KOPT-K1 (cell line): Measurements from ENCODE around the gene TDRD9.
"Not testable (repeated sequence)": the region's sequence is repeated elsewhere in the genome, so short reads cannot be mapped to it uniquely, and the experiment has no call there.

Experiments
- H3K27ac ChIP-seq: fragments of 200-600 bp; sonication (generic); 2 replicates; pipeline ENCODE4 v1.5.1; 2016; ENCODE audit warnings: antibody characterized with exemption, mild to moderate bottlenecking, low read depth, low read length; ENCODE audit not compliant: poor library complexity, severe bottlenecking
- H3K36me3 ChIP-seq: fragments of 200-600 bp; sonication (generic); 2 replicates; pipeline ENCODE4 v1.5.1; 2017; ENCODE audit warnings: antibody characterized with exemption, mild to moderate bottlenecking, low read length, moderate library complexity; ENCODE audit not compliant: insufficient read depth
- H3K9me3 ChIP-seq: fragments of 200-600 bp; sonication (generic); 2 replicates; pipeline ENCODE4 v1.5.1; 2017; ENCODE audit warnings: antibody characterized with exemption, low read length, mild to moderate bottlenecking; ENCODE audit not compliant: insufficient read depth, poor library complexity, severe bottlenecking

TDRD9 gene

GRCh38 chr14:103905842-103906456 lies 22.3 kb upstream of the TDRD9 start:
- no peak overlapping the region for H3K27ac ChIP-seq
- peaks cover under 1% of the 10 kb centered on the region; the same call in 1 of the 2 replicates for H3K36me3 ChIP-seq
- no peaks in the 10 kb centered on the region for H3K9me3 ChIP-seq

DNA sequence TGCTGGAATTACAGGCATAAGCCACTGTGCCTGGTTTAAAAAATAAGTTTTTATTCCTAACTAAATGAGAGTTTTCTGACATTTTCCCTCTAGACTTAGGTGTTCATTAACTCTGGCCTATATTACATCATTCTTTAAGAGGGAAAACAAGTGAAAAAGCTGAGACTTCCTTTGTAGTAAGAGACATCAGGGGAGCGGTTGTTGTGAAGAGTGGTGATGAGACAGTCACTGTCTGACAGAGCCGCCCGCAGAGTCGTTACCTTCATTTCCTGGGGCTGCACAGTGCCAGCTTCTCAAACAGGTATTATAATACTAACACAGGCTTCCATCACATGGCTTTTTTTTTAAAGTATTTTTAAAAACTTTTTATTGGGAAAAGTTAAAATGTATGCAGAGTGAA lies 19.7 kb upstream of the TDRD9 start:
- no peak overlapping the region for H3K27ac ChIP-seq

DNA sequence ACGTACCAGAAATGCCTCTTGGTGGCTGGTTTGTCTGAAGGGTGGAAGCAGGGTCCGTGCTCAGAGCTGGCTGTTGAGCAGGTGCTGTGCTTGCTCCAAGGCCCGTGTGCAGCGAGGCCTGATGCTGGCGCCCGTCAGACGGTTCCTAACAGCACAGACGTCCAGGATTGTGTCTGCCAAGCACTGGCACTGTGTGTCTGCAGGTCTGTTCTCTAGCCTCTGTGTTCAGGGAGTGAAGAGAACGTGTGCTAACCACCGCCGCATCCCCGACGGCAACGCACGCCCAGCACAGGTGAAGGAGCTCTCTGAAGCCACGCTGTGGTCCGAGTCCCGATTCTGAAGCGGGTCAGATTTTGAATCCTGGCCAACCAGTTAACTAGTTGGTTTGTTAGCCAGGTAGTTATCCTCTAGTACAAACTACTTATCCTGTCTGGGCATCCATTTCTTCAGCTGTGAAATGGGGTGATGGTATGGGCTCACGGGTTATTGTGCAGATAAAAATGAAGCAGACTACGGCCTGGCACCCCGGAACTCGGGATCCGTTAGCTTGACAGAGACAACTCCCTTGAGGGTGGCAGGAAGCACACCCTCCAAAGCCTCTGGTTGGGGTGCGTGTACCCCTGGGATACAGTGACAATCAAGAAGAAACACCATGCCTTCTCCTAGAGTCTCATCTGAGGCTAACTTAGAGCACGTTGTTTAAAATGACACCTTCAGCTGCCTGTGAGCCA lies 18.6 kb upstream of the TDRD9 start:
- Histone ChIP-seq H3K9me3 (no peaks in the 10 kb centered on the region), H3K36me3 (peaks cover 38% of the 10 kb centered on the region), H3K27ac (no peak overlapping the region)

More for the DNA sequence above, 19.7 kb upstream of the TDRD9 start:
- Histone ChIP-seq H3K9me3 (no peaks in the 10 kb centered on the region), H3K36me3 (peaks cover 27% of the 10 kb centered on the region)

DNA sequence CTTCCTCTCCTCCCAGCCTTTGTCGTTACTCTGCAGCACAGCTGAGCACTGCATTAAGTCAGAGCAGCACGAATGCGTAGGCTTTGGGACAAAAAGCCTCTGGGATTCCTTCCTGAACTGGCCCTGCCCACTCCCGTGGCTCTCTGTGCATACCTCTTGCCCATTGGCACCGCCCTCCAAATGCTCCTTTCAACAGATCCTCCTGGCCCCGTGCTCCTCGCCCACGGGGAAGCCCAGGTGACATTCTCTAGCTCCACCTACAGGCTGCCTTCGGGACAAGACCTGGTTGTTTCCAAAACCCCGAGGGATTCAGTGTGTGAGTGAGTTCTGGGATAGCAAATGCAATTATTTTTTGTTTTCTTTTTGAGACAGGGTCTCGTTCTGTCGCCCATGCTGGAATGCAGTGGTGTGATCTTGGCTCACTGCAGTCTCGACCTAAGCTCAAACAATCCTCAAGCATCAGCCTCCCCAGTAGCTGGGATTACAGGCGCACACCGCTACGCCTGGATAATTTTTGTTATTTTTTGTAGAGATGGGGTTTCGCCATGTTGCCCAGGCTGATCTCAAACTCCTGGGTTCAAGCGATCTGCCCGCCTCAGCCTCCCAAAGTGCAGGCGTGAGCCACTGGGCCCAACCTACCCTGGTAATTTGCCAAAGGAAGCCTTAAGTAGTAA lies 17.9 kb upstream of the TDRD9 start:
- Histone ChIP-seq H3K27ac (no peak overlapping the region), H3K9me3 (no peaks in the 10 kb centered on the region), H3K36me3 (peaks cover 45% of the 10 kb centered on the region)

GRCh38 chr14:103910984-103911383 lies 17.3 kb upstream of the TDRD9 start:
- Histone ChIP-seq H3K9me3 (no peaks in the 10 kb centered on the region), H3K36me3 (peaks cover 51% of the 10 kb centered on the region), H3K27ac (no peak overlapping the region)

DNA sequence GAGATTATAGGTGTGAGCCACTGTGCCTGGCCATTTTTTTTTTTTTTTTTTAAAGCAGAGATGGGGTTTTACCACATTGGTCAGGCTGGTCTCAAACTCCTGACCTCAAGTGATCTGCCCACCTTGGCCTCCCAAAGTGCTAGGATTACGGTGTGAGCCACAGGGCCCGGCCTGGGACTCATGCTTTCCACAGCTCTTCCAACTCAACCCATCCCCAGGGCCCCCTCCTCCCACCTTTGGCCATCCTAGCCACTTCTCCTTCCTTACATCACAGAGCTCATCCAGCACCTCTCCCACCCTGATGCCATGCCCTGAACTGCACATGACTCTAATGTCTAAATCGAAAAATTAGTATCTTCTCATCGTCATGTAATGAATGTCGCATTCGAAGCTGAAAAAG lies 12.6 kb upstream of the TDRD9 start:
- H3K27ac ChIP-seq = no peak overlapping the region
- peaks cover 79% of the 10 kb centered on the region for H3K36me3 ChIP-seq
- no peaks in the 10 kb centered on the region for H3K9me3 ChIP-seq

DNA sequence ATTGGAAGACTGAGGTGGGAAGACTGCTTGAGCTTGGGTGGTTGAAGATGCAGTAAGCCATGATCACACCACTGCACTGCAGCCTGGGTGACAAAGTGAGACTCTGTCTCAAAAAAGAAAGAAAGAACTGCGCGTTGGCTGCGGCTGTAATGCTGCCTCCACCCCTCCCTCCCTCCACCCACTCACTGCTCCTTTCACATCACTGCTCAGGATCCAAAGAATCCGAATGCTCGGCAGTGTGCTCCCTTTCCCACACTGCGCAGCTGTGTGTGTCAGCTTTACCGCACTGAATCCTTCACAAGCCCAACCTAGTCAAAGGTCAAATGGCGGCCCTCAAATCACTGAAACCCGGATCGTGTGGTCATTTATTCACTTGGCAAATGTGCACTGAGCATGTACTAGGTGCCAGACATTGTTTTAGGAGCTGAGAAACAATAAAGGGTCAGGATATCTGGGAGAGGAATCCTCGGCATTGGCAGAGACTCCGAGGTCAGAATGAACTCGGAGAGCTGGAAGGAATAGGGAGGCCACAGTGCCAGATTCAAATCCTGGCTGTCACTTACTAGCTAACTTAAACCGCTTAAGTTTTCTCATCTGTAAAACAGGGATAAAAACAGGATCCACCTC lies 11.5 kb upstream of the TDRD9 start:
- H3K36me3 ChIP-seq = peaks cover 70% of the 10 kb centered on the region
- no peaks in the 10 kb centered on the region for H3K9me3 ChIP-seq

DNA sequence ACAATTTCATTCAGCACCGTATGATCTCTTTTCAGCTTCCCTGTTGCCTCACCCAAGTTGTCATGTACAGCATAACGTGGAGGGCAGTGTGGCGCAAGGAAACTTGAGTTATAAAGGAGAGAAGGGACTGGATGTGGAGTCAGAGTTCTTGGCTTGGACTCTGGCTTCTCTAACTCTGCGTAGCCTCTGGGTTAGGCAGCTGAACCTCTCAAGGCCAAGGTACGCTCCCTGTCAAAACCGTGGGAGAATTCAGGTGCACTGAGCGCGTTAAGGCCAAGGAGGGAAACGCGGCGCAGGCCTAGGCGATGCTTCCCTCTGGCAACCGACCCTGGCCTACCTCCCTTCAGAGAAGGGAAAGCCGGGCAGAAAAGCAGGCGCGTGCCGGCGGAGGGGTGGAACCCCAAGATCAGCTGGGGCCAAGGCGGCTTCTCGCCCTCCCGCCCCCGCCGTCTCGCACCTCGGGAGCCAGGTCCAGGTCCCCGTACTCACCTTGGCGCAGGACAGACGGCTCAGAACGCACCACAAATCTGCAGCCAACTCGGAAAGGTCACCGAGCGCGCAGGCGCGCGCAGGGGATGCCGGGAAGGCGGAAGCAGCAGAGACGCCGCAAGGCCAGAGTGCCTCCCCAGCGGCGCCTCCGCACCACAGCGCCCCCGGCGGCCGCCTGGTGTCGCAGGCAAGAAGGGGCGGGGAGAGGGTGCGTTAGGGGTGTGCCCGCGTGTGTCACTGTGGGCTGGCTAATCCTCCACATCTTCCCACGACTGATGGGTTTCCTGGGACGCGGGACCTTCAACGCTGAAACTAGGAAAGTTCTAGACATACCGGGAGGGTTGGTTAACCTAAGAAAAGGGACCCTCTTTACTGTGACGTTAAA lies 7.0 kb upstream of the TDRD9 start:
- Histone ChIP-seq H3K27ac (peak overlapping the region; percentile 75), H3K36me3 (peaks cover 25% of the 10 kb centered on the region), H3K9me3 (no peaks in the 10 kb centered on the region)

More for the DNA sequence above, 11.5 kb upstream of the TDRD9 start:
- no peak overlapping the region for H3K27ac ChIP-seq

GRCh38 chr14:103921855-103922200 lies 6.4 kb upstream of the TDRD9 start:
- H3K27ac ChIP-seq = peak overlapping the region; percentile 75
- not testable (repeated sequence) for H3K9me3 ChIP-seq
- H3K36me3 ChIP-seq = peaks cover 19% of the 10 kb centered on the region

DNA sequence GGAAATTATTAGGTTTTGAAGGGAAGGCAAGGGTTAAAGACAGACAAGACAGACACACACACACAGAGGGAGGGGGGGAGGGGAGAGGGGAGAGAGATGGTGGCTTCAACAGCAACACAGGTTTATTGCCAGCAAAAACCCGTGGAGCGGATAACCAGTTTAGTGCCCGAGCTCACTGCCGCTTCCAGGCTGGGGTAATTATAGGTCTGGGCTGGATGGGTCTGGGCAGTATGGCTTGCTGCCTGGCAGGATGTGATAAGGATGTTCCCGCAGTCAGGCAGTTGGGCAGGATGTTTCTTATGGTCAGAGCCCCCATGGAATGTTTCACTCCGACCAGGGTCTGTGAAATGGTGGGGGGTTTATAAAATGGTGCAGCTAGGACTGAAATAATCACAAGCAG lies 4.4 kb upstream of the TDRD9 start:
- Histone ChIP-seq H3K9me3 (no peaks in the 10 kb centered on the region), H3K36me3 (no peaks in the 10 kb centered on the region; the same call in 1 of the 2 replicates), H3K27ac (no peak overlapping the region)

GRCh38 chr14:103925316-103925715 lies 2.9 kb upstream of the TDRD9 start:
- Histone ChIP-seq H3K27ac (no peak overlapping the region), H3K36me3 (no peaks in the 10 kb centered on the region)

DNA sequence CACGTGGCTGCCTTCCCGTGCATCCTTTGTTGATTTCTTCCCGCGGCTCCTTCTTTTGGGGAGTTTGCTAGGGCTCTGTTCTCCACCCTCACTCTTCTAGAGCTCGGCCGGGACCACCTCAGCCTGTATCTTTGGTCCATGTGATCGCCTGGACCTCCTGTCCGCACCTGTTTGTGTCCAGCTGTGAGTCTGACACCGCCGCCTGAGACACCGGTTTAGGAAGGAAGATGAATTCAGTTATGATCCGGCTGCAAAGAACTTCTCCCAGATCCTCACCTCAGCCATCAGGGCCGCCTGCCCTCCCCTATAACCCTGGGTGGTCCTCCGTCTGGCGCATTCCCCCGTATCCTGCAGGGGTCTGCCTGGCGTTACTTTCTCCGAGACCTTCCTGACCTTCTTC lies 690 bp upstream of the TDRD9 start:
- Histone ChIP-seq H3K9me3 (no peaks in the 10 kb centered on the region), H3K27ac (no peak overlapping the region), H3K36me3 (no peaks in the 10 kb centered on the region)

More at GRCh38 chr14:103925316-103925715, 2.9 kb upstream of the TDRD9 start:
- no peaks in the 10 kb centered on the region for H3K9me3 ChIP-seq

DNA sequence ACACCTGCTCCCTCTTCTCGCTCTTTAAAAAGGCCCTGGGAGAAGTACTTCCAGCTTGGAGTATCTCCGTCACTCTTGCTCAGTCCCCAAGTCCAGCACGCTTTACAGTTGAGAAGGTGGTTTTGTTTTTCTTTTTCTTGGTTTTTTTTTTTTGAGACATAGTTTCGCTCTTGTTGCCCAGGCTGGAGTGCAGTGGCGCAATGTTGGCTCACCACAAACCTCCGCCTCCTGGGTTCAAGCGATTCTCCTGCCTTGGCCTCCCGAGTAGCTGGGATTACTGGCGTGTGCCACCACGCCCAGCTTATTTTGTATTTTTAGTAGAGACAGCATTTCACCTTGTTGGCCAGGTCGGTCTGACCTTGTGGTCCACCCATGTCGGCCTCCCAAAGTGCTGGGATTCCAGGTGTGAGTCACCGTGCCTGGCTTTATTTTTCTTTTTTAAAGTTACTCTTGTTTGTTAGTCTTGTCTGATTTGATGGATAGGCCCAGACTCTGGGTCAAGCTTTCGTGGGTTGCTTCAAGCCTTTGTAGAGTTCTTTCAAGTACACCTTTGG lies 1.9 kb downstream of the TDRD9 start:
- H3K36me3 ChIP-seq = no peaks in the 10 kb centered on the region
- H3K9me3 ChIP-seq = no peaks in the 10 kb centered on the region
- H3K27ac ChIP-seq = no peak overlapping the region

GRCh38 chr14:103931422-103931821 lies 3.2 kb downstream of the TDRD9 start:
- Histone ChIP-seq H3K36me3 (no peaks in the 10 kb centered on the region), H3K27ac (peak overlapping the region; percentile 24), H3K9me3 (no peaks in the 10 kb centered on the region)
